AG10803 (cell line): ENCODE results near the gene ZPR1.

Experiments
- DNase-seq: peaks from one replicate; pipeline ENCODE4 v3.0.0; 2010; ENCODE audit warnings: low read depth
- H3K4me3 ChIP-seq: 2 replicates; pipeline ENCODE4 v1.5.1; 2011; ENCODE audit warnings: mild to moderate bottlenecking, low read length, control low read depth
- CTCF ChIP-seq: conservative IDR thresholded peaks from 2 replicates; pipeline ENCODE4 v1.5.1; 2011; ENCODE audit warnings: mild to moderate bottlenecking, low read length, control low read depth, inconsistent platforms

The ZPR1 gene

DNA sequence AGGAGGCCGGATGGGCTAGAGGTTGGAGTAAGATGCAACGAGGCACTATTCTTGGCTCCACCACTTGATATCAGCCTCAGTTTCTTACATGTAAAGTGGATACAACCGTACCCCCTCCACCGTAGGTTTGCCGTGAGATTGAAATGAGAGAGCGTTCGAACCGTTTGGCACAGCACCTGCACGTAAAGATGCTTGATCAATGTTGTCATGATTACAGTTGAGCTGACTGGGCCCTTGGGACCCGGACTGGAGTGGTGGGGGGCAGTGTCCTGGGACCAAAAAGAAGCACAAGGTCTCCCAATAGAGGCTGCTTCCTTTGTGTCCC is 45.6 kb upstream of the ZPR1 start:
- no peak overlapping the region for H3K4me3 ChIP-seq
- no peak for TF ChIP-seq CTCF
- DNase-seq, result no peak

- TF ChIP-seq CTCF, result no peak
- no peak for DNase-seq
- H3K4me3 ChIP-seq, result no peak overlapping the region
Measured at GRCh38 chr11:116832350-116833290, 44.8 kb upstream of the ZPR1 start.

GRCh38 chr11:116831790-116832349 is 44.0 kb upstream of the ZPR1 start:
- DNase-seq, result no peak
- no peak for TF ChIP-seq CTCF
- H3K4me3 ChIP-seq, result no peak overlapping the region

GRCh38 chr11:116830184-116830912 is 42.5 kb upstream of the ZPR1 start:
- H3K4me3 ChIP-seq, result no peak overlapping the region
- no peak for TF ChIP-seq CTCF
- no peak for DNase-seq

DNA sequence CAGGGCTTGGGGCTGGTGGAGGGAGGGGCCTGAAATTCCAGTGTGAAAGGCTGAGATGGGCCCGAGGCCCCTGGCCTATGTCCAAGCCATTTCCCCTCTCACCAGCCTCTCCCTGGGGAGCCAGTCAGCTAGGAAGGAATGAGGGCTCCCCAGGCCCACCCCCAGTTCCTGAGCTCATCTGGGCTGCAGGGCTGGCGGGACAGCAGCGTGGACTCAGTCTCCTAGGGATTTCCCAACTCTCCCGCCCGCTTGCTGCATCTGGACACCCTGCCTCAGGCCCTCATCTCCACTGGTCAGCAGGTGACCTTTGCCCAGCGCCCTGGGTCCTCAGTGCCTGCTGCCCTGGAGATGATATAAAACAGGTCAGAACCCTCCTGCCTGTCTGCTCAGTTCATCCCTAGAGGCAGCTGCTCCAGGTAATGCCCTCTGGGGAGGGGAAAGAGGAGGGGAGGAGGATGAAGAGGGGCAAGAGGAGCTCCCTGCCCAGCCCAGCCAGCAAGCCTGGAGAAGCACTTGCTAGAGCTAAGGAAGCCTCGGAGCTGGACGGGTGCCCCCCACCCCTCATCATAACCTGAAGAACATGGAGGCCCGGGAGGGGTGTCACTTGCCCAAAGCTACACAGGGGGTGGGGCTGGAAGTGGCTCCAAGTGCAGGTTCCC is 41.8 kb upstream of the ZPR1 start, which contains the start of gene APOC3:
Gene APOC3, plus strand, starts transcription at position 383 of the 659 bp plus-strand sequence. CDS start 676 bp downstream, outside the sequence.
- DNase-seq, result peak; percentile 32
- H3K4me3 ChIP-seq, result no peak within 1 kb of the TSS
- TF ChIP-seq CTCF, result no peak

DNA sequence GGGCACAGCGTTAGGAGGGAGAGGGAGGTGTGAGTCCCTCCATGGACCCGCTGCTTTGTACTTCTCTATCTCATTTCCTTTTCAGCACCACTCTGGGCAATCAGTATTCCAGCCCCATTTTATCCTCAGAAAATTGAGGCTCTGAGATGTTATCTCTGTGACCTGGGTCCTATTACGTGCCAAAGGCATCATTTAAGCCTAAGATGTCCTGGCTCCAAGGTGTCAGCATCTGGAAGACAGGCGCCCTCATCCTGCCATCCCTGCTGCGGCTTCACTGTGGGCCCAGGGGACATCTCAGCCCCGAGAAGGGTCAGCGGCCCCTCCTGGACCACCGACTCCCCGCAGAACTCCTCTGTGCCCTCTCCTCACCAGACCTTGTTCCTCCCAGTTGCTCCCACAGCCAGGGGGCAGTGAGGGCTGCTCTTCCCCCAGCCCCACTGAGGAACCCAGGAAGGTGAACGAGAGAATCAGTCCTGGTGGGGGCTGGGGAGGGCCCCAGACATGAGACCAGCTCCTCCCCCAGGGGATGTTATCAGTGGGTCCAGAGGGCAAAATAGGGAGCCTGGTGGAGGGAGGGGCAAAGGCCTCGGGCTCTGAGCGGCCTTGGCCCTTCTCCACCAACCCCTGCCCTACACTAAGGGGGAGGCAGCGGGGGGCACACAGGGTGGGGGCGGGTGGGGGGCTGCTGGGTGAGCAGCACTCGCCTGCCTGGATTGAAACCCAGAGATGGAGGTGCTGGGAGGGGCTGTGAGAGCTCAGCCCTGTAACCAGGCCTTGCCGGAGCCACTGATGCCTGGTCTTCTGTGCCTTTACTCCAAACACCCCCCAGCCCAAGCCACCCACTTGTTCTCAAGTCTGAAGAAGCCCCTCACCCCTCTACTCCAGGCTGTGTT is 41.1 kb upstream of the ZPR1 start:
- DNase-seq, result no peak
- no peak for TF ChIP-seq CTCF
- no peak overlapping the region for H3K4me3 ChIP-seq
